K562 (cell line): ENCODE data around the gene NR5A1. TPM values are rescaled to one million over a fixed set of nuclear protein-coding genes. Genes with fewer than 3 reads are reported as not detected.
A peak's percentile ranks its signal among the peaks of the same experiment; 100 is the strongest.

Source experiments
- ATAC-seq: fragments of 200-7000 bp; cut with Tn5 transposase; 3 replicates; pipeline ENCODE4 v1.9.1; 2020; ENCODE audit warnings: moderate library complexity
- BruUV-seq: library from RNA; stranded (reverse); fragments of 400-500 nt; replicated peaks from 2 replicates; lab custom pipeline; 2021; lab: Mats Ljungman, UMichigan
- CTCF ChIA-PET: fragments of 300-600 bp; formaldehyde crosslinking; extraction: SDS; loops from one replicate; lab custom pipeline; 2021; ENCODE audit warnings: low intra/inter-chr PET ratio; lab: Yijun Ruan, JAX
- POLR2A ChIA-PET: fragments of 300-600, 350-650 bp; sonication (Branson Sonifier 250); formaldehyde crosslinking; extraction: SDS; loops from one replicate; lab custom pipeline; 2021; ENCODE audit warnings: antibody characterized with exemption, inconsistent platforms; lab: Yijun Ruan, JAX
- DNase-seq, 4 experiments: peaks; one replicate each; pipeline versions ENCODE4 v3.0.0 to v3.0.0-alpha.2; 2011 to 2018; ENCODE audit warnings: low spot score in 3 of 4, mixed read lengths in 3 of 4; ENCODE audit errors: extremely low read depth in 1 of 4
- FAIRE-seq: peaks from 2 replicates; lab custom pipeline; 2011; peaks lifted over from hg19 to GRCh38; lab: Jason Lieb, UNC
- H2AFZ ChIP-seq: 2 replicates; pipeline ENCODE4 v1.6.0; 2011; ENCODE audit warnings: low read depth, low read length, control low read depth, inconsistent platforms
- H3K27ac ChIP-seq: fragments of 200-600 bp; 3 replicates; pipeline ENCODE4 v1.8.0; 2011; ENCODE audit warnings: low read depth, mild to moderate bottlenecking, control low read depth, inconsistent platforms, low read length, moderate library complexity, mixed read lengths; ENCODE audit errors: extremely low read depth
- H3K27me3 ChIP-seq, 2 experiments: fragments of 300-600 bp in 1 of 2; 2 replicates in 1 of 2; 3 replicates in 1 of 2; pipeline versions ENCODE4 v1.6.0 to v1.8.0; 2011; ENCODE audit warnings: inconsistent platforms in 2 of 2, low read length in 2 of 2, mild to moderate bottlenecking in 1 of 2, mixed read lengths in 1 of 2, moderate library complexity in 1 of 2; ENCODE audit not compliant: control insufficient read depth in 2 of 2, insufficient read depth in 2 of 2
- H3K36me3 ChIP-seq: fragments of 300-600 bp; 3 replicates; pipeline ENCODE4 v1.8.0; 2011; ENCODE audit warnings: mild to moderate bottlenecking, low read length, inconsistent platforms; ENCODE audit not compliant: control insufficient read depth, insufficient read depth
- H3K4me1 ChIP-seq, 2 experiments: fragments of 200-600 bp in 1 of 2; replicated peaks in 1 of 2; 2 replicates in 1 of 2; 3 replicates in 1 of 2; pipeline versions ENCODE4 v1.5.1 to v1.8.0; 2011; ENCODE audit warnings: inconsistent platforms in 2 of 2, low read length in 2 of 2, mild to moderate bottlenecking in 1 of 2, mixed read lengths in 1 of 2, moderate library complexity in 1 of 2; ENCODE audit not compliant: control insufficient read depth in 2 of 2, insufficient read depth in 2 of 2
- H3K4me2 ChIP-seq: 2 replicates; pipeline ENCODE4 v1.6.1; 2011; ENCODE audit warnings: low read length, control low read depth, inconsistent platforms, mixed read lengths; ENCODE audit not compliant: insufficient read depth
- H3K4me3 ChIP-seq: fragments of 200-600 bp; sonication (generic), shearing (Covaris generic); 2 replicates; pipeline ENCODE4 v1.5.1; 2016; ENCODE audit warnings: control low read depth, inconsistent platforms
- H3K79me2 ChIP-seq: fragments of 200-600 bp; 3 replicates; pipeline ENCODE4 v1.8.0; 2011; ENCODE audit warnings: low read length, inconsistent platforms; ENCODE audit not compliant: control insufficient read depth, insufficient read depth
- H3K9ac ChIP-seq, 2 experiments: 2 replicates each; pipeline versions ENCODE4 v1.6.0 to v1.6.1; 2011; ENCODE audit warnings: low read depth in 2 of 2, low read length in 2 of 2, control low read depth in 1 of 2, inconsistent platforms in 1 of 2, mild to moderate bottlenecking in 1 of 2, mixed read lengths in 1 of 2; ENCODE audit not compliant: insufficient read depth in 1 of 2
- H3K9me1 ChIP-seq: one replicate; pipeline ENCODE4 v1.6.0; 2011; ENCODE audit warnings: inconsistent platforms, mild to moderate bottlenecking, low read length, moderate library complexity; ENCODE audit not compliant: control insufficient read depth, insufficient read depth
- H3K9me3 ChIP-seq: replicated peaks from 2 replicates; pipeline ENCODE4 v1.5.1; 2011; ENCODE audit warnings: low read depth, low read length, inconsistent platforms; ENCODE audit not compliant: control insufficient read depth, insufficient read depth
- H4K20me1 ChIP-seq: replicated peaks from 2 replicates; pipeline ENCODE4 v1.6.1; 2011; ENCODE audit warnings: low read length, inconsistent platforms, mixed read lengths; ENCODE audit not compliant: control insufficient read depth, insufficient read depth
- ARID1B ChIP-seq: fragments of 450-650 bp; IDR thresholded peaks from 2 replicates; pipeline ENCODE4 v1.6.1; 2016; ENCODE audit warnings: antibody characterized with exemption, mild to moderate bottlenecking, inconsistent platforms
- CEBPG ChIP-seq, 3 experiments: fragments of 200-800 bp in 1 of 3; sonication (Bioruptor generic) in 1 of 3; sonication (generic) in 1 of 3; formaldehyde crosslinking in 1 of 3; IDR thresholded peaks in 2 of 3; conservative IDR thresholded peaks in 1 of 3; 2 replicates each; pipeline versions ENCODE4 v1.6.1 to v1.8.0; 2016 to 2022; ENCODE audit warnings: missing compliant biosample characterization in 2 of 3, missing genetic modification characterization in 2 of 3, mild to moderate bottlenecking in 1 of 3, missing genetic modification reagents in 1 of 3
- CUX1 ChIP-seq: fragments of 200-800 bp; sonication (Bioruptor generic); IDR thresholded peaks from 2 replicates; pipeline ENCODE4 v1.6.1; 2016; ENCODE audit warnings: missing genetic modification characterization, missing compliant biosample characterization
- ESRRA ChIP-seq: fragments of 450-650 bp; IDR thresholded peaks from 2 replicates; pipeline ENCODE4 v1.6.1; 2014; ENCODE audit warnings: low read depth, mild to moderate bottlenecking, moderate library complexity, borderline replicate concordance
- MEIS2 ChIP-seq: fragments of 450-650 bp; IDR thresholded peaks from 2 replicates; pipeline ENCODE4 v1.6.1; 2014; ENCODE audit warnings: mild to moderate bottlenecking; ENCODE audit not compliant: partially characterized antibody
- WGBS: fragments of 100-300 bp; shearing (Covaris generic); methylation state at CpG from one replicate; pipeline ENCODE4 v1.1.6; 2016; ENCODE audit warnings: low coverage, mixed read lengths; ENCODE audit not compliant: insufficient coverage; ENCODE audit errors: missing lambda C conversion rate; 5-methylcytosine and 5-hydroxymethylcytosine counted together
- in situ Hi-C: fragments of 300-500 bp; cut with MboI; formaldehyde crosslinking; loops from 4 replicates; pipeline ENCODE4 v1.15.0; 2018; ENCODE audit warnings: inconsistent platforms, mixed read lengths
- intact Hi-C: fragments of 100-400 bp; cut with micrococcal nuclease; formaldehyde crosslinking; loops from 2 replicates; pipeline ENCODE4 v1.14.2; 2022
- polyA plus RNA-seq, 8 experiments: library from polyadenylated mRNA; depleted of rRNA in 4 of 8; stranded (reverse) in 5 of 8; unstranded in 3 of 8; fragments of >200 nt; fragmentation: Nextera tagmentation in 2 of 8; fragmentation: Illumina TruSeq in 1 of 8; extraction: Ambion mirVana in 2 of 8; extraction: Trizol in 1 of 8; gene quantifications; 2 replicates each; pipeline versions ENCODE4 v1.2.1 to v1.2.3, GENCODE V29; 2011 to 2014; ENCODE audit warnings: inconsistent platforms in 1 of 8, missing spikeins in 1 of 8
- total RNA-seq, 7 experiments: library from RNA; depleted of rRNA in 6 of 7; stranded (reverse); fragments of >200 nt in 6 of 7; fragmentation: Illumina TruSeq in 2 of 7; extraction: Trizol in 2 of 7; gene quantifications; 2 replicates each; pipeline versions ENCODE4 v1.2.1 to v1.2.3, GENCODE V29; 2011 to 2021; ENCODE audit warnings: low replicate concordance in 1 of 7
- TF ChIP-seq, protein P1 (sequence below), 2 experiments: fragments of 450-650 bp; conservative IDR thresholded peaks; 2 replicates each; pipeline ENCODE4 v1.6.1; 2017; ENCODE audit warnings: mild to moderate bottlenecking in 2 of 2, moderate library complexity in 2 of 2
- TF ChIP-seq, protein P2 (sequence below): sonication (generic); formaldehyde crosslinking; IDR thresholded peaks from 2 replicates; pipeline ENCODE4 v1.8.0; 2023; ENCODE audit warnings: missing genetic modification reagents, mild to moderate bottlenecking, borderline replicate concordance

The NR5A1 gene
- total and polyA plus RNA-seq, 9 of the 15 experiments (the other 6 are each of a cell fraction or from before 2014, with no cell fraction given), result 0.11 to 0.32 (median 0.20) TPM; not detected in 6

- Histone ChIP-seq H3K36me3 (peaks cover 32% of the 10 kb centered on the region), H3K4me1 (peaks cover 0 to 10% of the 10 kb centered on the region in 2 experiments; a peak in 3 of 5 replicates), H4K20me1 (peaks cover 6% of the 10 kb centered on the region; the same call in 1 of the 2 replicates), H3K79me2 (no peaks in the 10 kb centered on the region), H3K4me2 (no peak overlapping the region), H3K27me3 (no peaks in the 10 kb centered on the region), H2AFZ (no peak overlapping the region), H3K27ac (no peak overlapping the region), H3K9me3 (no peaks in the 10 kb centered on the region), H3K9me1 (no peaks in the 10 kb centered on the region), H3K4me3 (no peak overlapping the region), H3K9ac (no peak overlapping the region)
- DNase-seq (no peak), ATAC-seq (no peak), FAIRE-seq (no peak)
- intact Hi-C loops (loop anchor here (5.0 kb wide), 1 partner anchor 42 kb away; no protein-coding TSS in a partner anchor), in situ Hi-C loops (no loop called here)
- TF ChIP-seq ESRRA (no peak), CEBPG (CRISPR knock-in tag; IDR thresholded peaks at IDR 0.05) (no peak), CEBPG (tag; conservative IDR thresholded peaks at IDR 0.05 in 1 of 2, IDR thresholded peaks at IDR 0.05 in 1 of 2) (no peak), MEIS2 (peak; percentile 17), ARID1B (no peak), CUX1 (CRISPR knock-in tag) (no peak)
- TF ChIP-seq, protein P1, sequence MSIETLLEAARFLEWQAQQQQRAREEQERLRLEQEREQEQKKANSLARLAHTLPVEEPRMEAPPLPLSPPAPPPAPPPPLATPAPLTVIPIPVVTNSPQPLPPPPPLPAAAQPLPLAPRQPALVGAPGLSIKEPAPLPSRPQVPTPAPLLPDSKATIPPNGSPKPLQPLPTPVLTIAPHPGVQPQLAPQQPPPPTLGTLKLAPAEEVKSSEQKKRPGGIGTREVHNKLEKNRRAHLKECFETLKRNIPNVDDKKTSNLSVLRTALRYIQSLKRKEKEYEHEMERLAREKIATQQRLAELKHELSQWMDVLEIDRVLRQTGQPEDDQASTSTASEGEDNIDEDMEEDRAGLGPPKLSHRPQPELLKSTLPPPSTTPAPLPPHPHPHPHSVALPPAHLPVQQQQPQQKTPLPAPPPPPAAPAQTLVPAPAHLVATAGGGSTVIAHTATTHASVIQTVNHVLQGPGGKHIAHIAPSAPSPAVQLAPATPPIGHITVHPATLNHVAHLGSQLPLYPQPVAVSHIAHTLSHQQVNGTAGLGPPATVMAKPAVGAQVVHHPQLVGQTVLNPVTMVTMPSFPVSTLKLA (conservative IDR thresholded peaks at IDR 0.05), result no peak
- TF ChIP-seq, protein P2, sequence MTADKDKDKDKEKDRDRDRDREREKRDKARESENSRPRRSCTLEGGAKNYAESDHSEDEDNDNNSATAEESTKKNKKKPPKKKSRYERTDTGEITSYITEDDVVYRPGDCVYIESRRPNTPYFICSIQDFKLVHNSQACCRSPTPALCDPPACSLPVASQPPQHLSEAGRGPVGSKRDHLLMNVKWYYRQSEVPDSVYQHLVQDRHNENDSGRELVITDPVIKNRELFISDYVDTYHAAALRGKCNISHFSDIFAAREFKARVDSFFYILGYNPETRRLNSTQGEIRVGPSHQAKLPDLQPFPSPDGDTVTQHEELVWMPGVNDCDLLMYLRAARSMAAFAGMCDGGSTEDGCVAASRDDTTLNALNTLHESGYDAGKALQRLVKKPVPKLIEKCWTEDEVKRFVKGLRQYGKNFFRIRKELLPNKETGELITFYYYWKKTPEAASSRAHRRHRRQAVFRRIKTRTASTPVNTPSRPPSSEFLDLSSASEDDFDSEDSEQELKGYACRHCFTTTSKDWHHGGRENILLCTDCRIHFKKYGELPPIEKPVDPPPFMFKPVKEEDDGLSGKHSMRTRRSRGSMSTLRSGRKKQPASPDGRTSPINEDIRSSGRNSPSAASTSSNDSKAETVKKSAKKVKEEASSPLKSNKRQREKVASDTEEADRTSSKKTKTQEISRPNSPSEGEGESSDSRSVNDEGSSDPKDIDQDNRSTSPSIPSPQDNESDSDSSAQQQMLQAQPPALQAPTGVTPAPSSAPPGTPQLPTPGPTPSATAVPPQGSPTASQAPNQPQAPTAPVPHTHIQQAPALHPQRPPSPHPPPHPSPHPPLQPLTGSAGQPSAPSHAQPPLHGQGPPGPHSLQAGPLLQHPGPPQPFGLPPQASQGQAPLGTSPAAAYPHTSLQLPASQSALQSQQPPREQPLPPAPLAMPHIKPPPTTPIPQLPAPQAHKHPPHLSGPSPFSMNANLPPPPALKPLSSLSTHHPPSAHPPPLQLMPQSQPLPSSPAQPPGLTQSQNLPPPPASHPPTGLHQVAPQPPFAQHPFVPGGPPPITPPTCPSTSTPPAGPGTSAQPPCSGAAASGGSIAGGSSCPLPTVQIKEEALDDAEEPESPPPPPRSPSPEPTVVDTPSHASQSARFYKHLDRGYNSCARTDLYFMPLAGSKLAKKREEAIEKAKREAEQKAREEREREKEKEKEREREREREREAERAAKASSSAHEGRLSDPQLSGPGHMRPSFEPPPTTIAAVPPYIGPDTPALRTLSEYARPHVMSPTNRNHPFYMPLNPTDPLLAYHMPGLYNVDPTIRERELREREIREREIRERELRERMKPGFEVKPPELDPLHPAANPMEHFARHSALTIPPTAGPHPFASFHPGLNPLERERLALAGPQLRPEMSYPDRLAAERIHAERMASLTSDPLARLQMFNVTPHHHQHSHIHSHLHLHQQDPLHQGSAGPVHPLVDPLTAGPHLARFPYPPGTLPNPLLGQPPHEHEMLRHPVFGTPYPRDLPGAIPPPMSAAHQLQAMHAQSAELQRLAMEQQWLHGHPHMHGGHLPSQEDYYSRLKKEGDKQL, result no peak
- WGBS, result 65% methylated on average over 3 of the region's 3 CpGs
- POLR2A ChIA-PET, result interaction anchor here (0.6 to 0.9 kb wide), 2 partner anchors 18 to 202 kb away, joined by 3 read pairs; no protein-coding TSS in a partner anchor
- CTCF ChIA-PET, result interaction anchor here (0.8 kb wide), 1 partner anchor 156 kb away, joined by 3 read pairs; no protein-coding TSS in a partner anchor
- BruUV-seq, result no TSS peak
These were observed 47.8 kb upstream of the NR5A1 start for GRCh38 chr9:124555043-124555442.
